HepG2 (cell line): ENCODE data around the gene TAS2R8. TPM values are rescaled to one million over a fixed set of nuclear protein-coding genes. Genes with fewer than 3 reads are reported as not detected.

ENCODE experiments used
- ATAC-seq: fragments of 200-7000 bp; cut with Tn5 transposase; 3 replicates; pipeline ENCODE4 v1.9.1; 2020; ENCODE audit warnings: mild to moderate bottlenecking, moderate library complexity
- BruUV-seq: library from RNA; stranded (reverse); fragments of 400-500 nt; replicated peaks from 2 replicates; lab custom pipeline; 2021; lab: Mats Ljungman, UMichigan
- CTCF ChIA-PET: fragments of 300-600 bp; formaldehyde crosslinking; extraction: SDS; loops from one replicate; lab custom pipeline; 2021; ENCODE audit warnings: low total read pairs, inconsistent platforms, low intra/inter-chr PET ratio; lab: Yijun Ruan, JAX
- POLR2A ChIA-PET: fragments of 350-600 bp; sonication (Branson Sonifier 250); formaldehyde crosslinking; loops from one replicate; lab custom pipeline; 2020; ENCODE audit warnings: antibody characterized with exemption, inconsistent platforms; lab: Yijun Ruan, JAX
- DNase-seq: peaks from one replicate; pipeline ENCODE4 v3.0.0-alpha.2; 2015; ENCODE audit warnings: low spot score
- FAIRE-seq: peaks from 3 replicates; lab custom pipeline; 2011; peaks lifted over from hg19 to GRCh38; lab: Jason Lieb, UNC
- H2AFZ ChIP-seq: one replicate; pipeline ENCODE4 v1.6.1; 2011; ENCODE audit warnings: low read length, inconsistent platforms
- H3K27ac ChIP-seq: fragments of 300-600 bp; 3 replicates; pipeline ENCODE4 v1.8.0; 2011; ENCODE audit warnings: mixed run types, mild to moderate bottlenecking, mixed read lengths, low read length, inconsistent platforms; ENCODE audit not compliant: insufficient read depth; ENCODE audit errors: extremely low read length
- H3K27me3 ChIP-seq, 2 experiments: fragments of 200-600 bp in 1 of 2; 2 replicates in 1 of 2; 3 replicates in 1 of 2; pipeline versions ENCODE4 v1.6.0 to v1.8.0; 2011; ENCODE audit warnings: low read length in 2 of 2, mild to moderate bottlenecking in 2 of 2, moderate library complexity in 2 of 2, inconsistent platforms in 1 of 2; ENCODE audit not compliant: insufficient read depth in 2 of 2, control insufficient read depth in 1 of 2
- H3K36me3 ChIP-seq, 2 experiments: fragments of 200-600 bp in 1 of 2; replicated peaks in 1 of 2; 2 replicates in 1 of 2; 3 replicates in 1 of 2; pipeline versions ENCODE4 v1.5.1 to v1.8.0; 2011; ENCODE audit warnings: low read length in 2 of 2, inconsistent platforms in 1 of 2; ENCODE audit not compliant: insufficient read depth in 2 of 2, control insufficient read depth in 1 of 2
- H3K4me1 ChIP-seq: 2 replicates; pipeline ENCODE4 v1.5.1; 2012; ENCODE audit warnings: low read length, inconsistent platforms; ENCODE audit not compliant: insufficient read depth
- H3K4me2 ChIP-seq: 2 replicates; pipeline ENCODE4 v1.6.0; 2011; ENCODE audit warnings: low read depth, low read length, inconsistent platforms
- H3K4me3 ChIP-seq, 3 experiments: fragments of 200-600 bp in 1 of 3; sonication (generic), shearing (Covaris generic) in 1 of 3; replicated peaks in 1 of 3; 2 replicates each; pipeline ENCODE4 v1.5.1; 2011 to 2016; ENCODE audit warnings: low read length in 3 of 3, inconsistent platforms in 2 of 3, low read depth in 2 of 3, mild to moderate bottlenecking in 2 of 3, control low read depth in 1 of 3, mixed read lengths in 1 of 3; ENCODE audit not compliant: insufficient read depth in 1 of 3
- H3K79me2 ChIP-seq: one replicate; pipeline ENCODE4 v1.6.1; 2011; ENCODE audit warnings: low read length, inconsistent platforms; ENCODE audit not compliant: insufficient read depth
- H3K9ac ChIP-seq: 2 replicates; pipeline ENCODE4 v1.6.0; 2011; ENCODE audit warnings: mild to moderate bottlenecking, low read depth, low read length, inconsistent platforms; ENCODE audit not compliant: insufficient read depth
- H3K9me3 ChIP-seq: 2 replicates; pipeline ENCODE4 v1.5.1; 2012; ENCODE audit warnings: mild to moderate bottlenecking, low read length
- H4K20me1 ChIP-seq: 2 replicates; pipeline ENCODE4 v1.6.0; 2011; ENCODE audit warnings: inconsistent platforms, mild to moderate bottlenecking, low read length, moderate library complexity; ENCODE audit not compliant: insufficient read depth
- HHEX ChIP-seq: IDR thresholded peaks from 2 replicates; pipeline ENCODE4 v1.6.1; 2016; ENCODE audit warnings: control low read depth
- HNF4A ChIP-seq: sonication (generic); formaldehyde crosslinking; IDR thresholded peaks from 2 replicates; pipeline ENCODE4 v1.4.0; 2020; ENCODE audit warnings: missing genetic modification reagents
- KDM2A ChIP-seq: sonication (generic); formaldehyde crosslinking; IDR thresholded peaks from 2 replicates; pipeline ENCODE4 v1.4.0; 2020; ENCODE audit warnings: low read depth, missing genetic modification reagents, borderline replicate concordance
- NFYB ChIP-seq: sonication (generic); formaldehyde crosslinking; IDR thresholded peaks from 2 replicates; pipeline ENCODE4 v1.4.0; 2020; ENCODE audit warnings: missing genetic modification reagents
- XBP1 ChIP-seq: sonication (generic); formaldehyde crosslinking; IDR thresholded peaks from 2 replicates; pipeline ENCODE4 v1.5.0; 2020; ENCODE audit warnings: missing genetic modification reagents
- ZBTB39 ChIP-seq: sonication (generic); formaldehyde crosslinking; IDR thresholded peaks from 2 replicates; pipeline ENCODE4 v1.5.0; 2020; ENCODE audit warnings: missing genetic modification reagents
- ZBTB7B ChIP-seq: sonication (generic); formaldehyde crosslinking; IDR thresholded peaks from 2 replicates; pipeline ENCODE4 v1.4.0; 2020; ENCODE audit warnings: missing genetic modification reagents
- ZNF143 ChIP-seq: sonication (generic); formaldehyde crosslinking; IDR thresholded peaks from 2 replicates; pipeline ENCODE4 v1.4.0; 2020; ENCODE audit warnings: missing genetic modification reagents
- WGBS: methylation state at CpG from one replicate; pipeline ENCODE4 v1.1.6; 2017; ENCODE audit warnings: low lambda C conversion rate; 5-methylcytosine and 5-hydroxymethylcytosine counted together
- in situ Hi-C: cut with HindIII; loops from 2 replicates; pipeline ENCODE4 v1.10.0; 2017; ENCODE audit warnings: low pct_unique_long_range_greater_than_20kb; ENCODE audit not compliant: extremely low pct_ligation_motif_present
- intact Hi-C: fragments of 100-400 bp; cut with micrococcal nuclease; formaldehyde crosslinking; loops from one replicate; pipeline ENCODE4 v1.10.0; 2022; ENCODE audit not compliant: unreplicated experiment
- polyA plus RNA-seq, 8 experiments: library from polyadenylated mRNA; depleted of rRNA in 3 of 8; stranded (reverse) in 7 of 8; unstranded in 1 of 8; fragments of >200 nt; fragmentation: Illumina TruSeq in 4 of 8; extraction: Trizol in 4 of 8; gene quantifications; 2 replicates each; pipeline versions ENCODE4 v1.2.1 to v1.2.3, GENCODE V29; 2011 to 2016; ENCODE audit warnings: low read depth in 4 of 8, missing spikeins in 1 of 8, mixed read lengths in 1 of 8; ENCODE audit not compliant: insufficient read depth in 1 of 8
- total RNA-seq, 5 experiments: library from RNA; depleted of rRNA; stranded (reverse); fragments of >200 nt; fragmentation: Illumina TruSeq; extraction: Trizol; gene quantifications; 2 replicates each; pipeline ENCODE4 v1.2.3, GENCODE V29; 2016; ENCODE audit warnings: low read depth in 1 of 5

Gene TAS2R8
- total and polyA plus RNA-seq, 2 of the 13 experiments (the other 11 are each of a cell fraction or from before 2014, with no cell fraction given): 0.09 TPM; not detected in 1

- TF ChIP-seq ZBTB39 (CRISPR knock-in tag): no peak
Observed at GRCh38 chr12:10802587-10802986, 4.5 kb downstream of the TAS2R8 start, which contains the start of gene TAS2R7 (continued).

GRCh38 chr12:10801741-10802140, 5.3 kb downstream of the TAS2R8 start:
- Histone ChIP-seq H3K4me1 (no peaks in the 10 kb centered on the region), H3K4me3 (no peak overlapping the region), H2AFZ (no peak overlapping the region), H3K27me3 (0 out of 5 replicates have a peak, but pooled peaks cover 0 to 3% of the 10 kb centered on the region in 2 experiments), H3K36me3 (no peaks in the 10 kb centered on the region), H4K20me1 (no peaks in the 10 kb centered on the region), H3K4me2 (no peak overlapping the region), H3K27ac (no peak overlapping the region), H3K9me3 (no peaks in the 10 kb centered on the region), H3K79me2 (no peaks in the 10 kb centered on the region), H3K9ac (no peak overlapping the region)
- intact Hi-C loops: no loop called here
- no peak for DNase-seq
- ChIA-PET CTCF (no interaction called here), POLR2A (no interaction called here)
- no TSS peak for BruUV-seq
- TF ChIP-seq XBP1 (CRISPR knock-in tag): no peak
- TF ChIP-seq ZBTB7B: no peak
- TF ChIP-seq NFYB: no peak
- TF ChIP-seq KDM2A (CRISPR knock-in tag): no peak
- no peak for TF ChIP-seq HNF4A (CRISPR knock-in tag)
- no peak for TF ChIP-seq ZNF143
- no peak for TF ChIP-seq HHEX (CRISPR knock-in tag)
- FAIRE-seq: no peak
- no peak for ATAC-seq
- in situ Hi-C loops: no loop called here
- 24% methylated on average over 5 of the region's 5 CpGs for WGBS
